Measurements from ENCODE around the gene CDK18.
A peak's percentile ranks its signal among the peaks of the same experiment; 100 is the strongest.
"Not testable (repeated sequence)": the region's sequence is repeated elsewhere in the genome, so short reads cannot be mapped to it uniquely, and the experiment has no call there.

The CDK18 gene

GRCh38 chr1:205504311-205505075 is at the start of gene CDK18:
Gene CDK18 (plus strand): TSS chr1:205504669. CDS start chr1:205523168, 18,499 bp downstream.
- peak; percentile 47 for DNase-seq

- DNase-seq = no peak
These were observed 49.5 kb upstream of the CDK18 start for GRCh38 chr1:205454903-205455335.

- no peak for DNase-seq
These were observed 48.7 kb upstream of the CDK18 start, which contains the start of gene BLACAT1 for GRCh38 chr1:205455581-205456382. Gene BLACAT1 (minus strand): TSS chr1:205456045.

- DNase-seq = no peak
These were observed 48.0 kb upstream of the CDK18 start for GRCh38 chr1:205456383-205456867.

GRCh38 chr1:205456868-205457745 is 47.4 kb upstream of the CDK18 start:
- no peak for DNase-seq

GRCh38 chr1:205458777-205459566 is 45.5 kb upstream of the CDK18 start:
- no peak for DNase-seq

GRCh38 chr1:205465392-205465791 is 39.1 kb upstream of the CDK18 start:
- DNase-seq = no peak

GRCh38 chr1:205466595-205467220 is 37.8 kb upstream of the CDK18 start:
- DNase-seq = no peak

GRCh38 chr1:205470131-205470530 is 34.3 kb upstream of the CDK18 start:
- no peak for DNase-seq

- DNase-seq = no peak
These were observed 31.6 kb upstream of the CDK18 start for GRCh38 chr1:205472737-205473441.

- DNase-seq = no peak
These were observed 31.0 kb upstream of the CDK18 start for GRCh38 chr1:205473475-205473874.

- no peak for DNase-seq
These were observed 30.5 kb upstream of the CDK18 start for GRCh38 chr1:205473966-205474365.

GRCh38 chr1:205474571-205474970 is 29.9 kb upstream of the CDK18 start:
- DNase-seq = no peak

GRCh38 chr1:205475855-205476254 is 28.6 kb upstream of the CDK18 start:
- DNase-seq = no peak

- no peak for DNase-seq
These were observed 27.8 kb upstream of the CDK18 start for GRCh38 chr1:205476648-205477047.

GRCh38 chr1:205477121-205477758 is 27.2 kb upstream of the CDK18 start:
- DNase-seq = no peak

- no peak for DNase-seq
These were observed 26.7 kb upstream of the CDK18 start for GRCh38 chr1:205477759-205478247.

- DNase-seq = not testable (repeated sequence)
These were observed 25.5 kb upstream of the CDK18 start for GRCh38 chr1:205478985-205479384.

- peak; percentile 40 for DNase-seq
These were observed 24.0 kb upstream of the CDK18 start for GRCh38 chr1:205480349-205480985.

- no peak for DNase-seq
These were observed 23.3 kb upstream of the CDK18 start for GRCh38 chr1:205481218-205481617.

All from stimulated activated CD4-positive, alpha-beta T cell treated with anti-CD3 and anti-CD28 coated beads, Interleukin-12 subunit alpha, Interleukin-12 subunit beta, amount 100 ng/mL, for 4 hours (primary cell).